Vagina (tissue), 2 donors: Measurements from ENCODE around the gene NDFIP2.

Experiments used
- CTCF ChIP-seq, 3 experiments: fragments of 450-650 bp in 2 of 3; fragments of 200-600 bp in 1 of 3; sonication (generic) in 1 of 3; IDR thresholded peaks; one replicate each; pipeline ENCODE4 v1.5.1; 2017 to 2019; ENCODE audit warnings: antibody characterized with exemption in 3 of 3, mild to moderate bottlenecking in 2 of 3, moderate library complexity in 2 of 3
- POLR2A ChIP-seq, 2 donors: fragments of 450-650 bp; IDR thresholded peaks; one replicate each; pipeline ENCODE4 v1.6.1; 2017; ENCODE audit warnings: antibody characterized with exemption in 2 of 2, mild to moderate bottlenecking in 2 of 2, moderate library complexity in 2 of 2
- POLR2AphosphoS5 ChIP-seq, 2 donors: sonication (generic); formaldehyde crosslinking; IDR thresholded peaks; one replicate each; pipeline ENCODE4 v1.9.0; 2017; ENCODE audit warnings: antibody characterized with exemption in 2 of 2, mild to moderate bottlenecking in 2 of 2, low read depth in 1 of 2; ENCODE audit not compliant: insufficient read depth in 1 of 2

DNA sequence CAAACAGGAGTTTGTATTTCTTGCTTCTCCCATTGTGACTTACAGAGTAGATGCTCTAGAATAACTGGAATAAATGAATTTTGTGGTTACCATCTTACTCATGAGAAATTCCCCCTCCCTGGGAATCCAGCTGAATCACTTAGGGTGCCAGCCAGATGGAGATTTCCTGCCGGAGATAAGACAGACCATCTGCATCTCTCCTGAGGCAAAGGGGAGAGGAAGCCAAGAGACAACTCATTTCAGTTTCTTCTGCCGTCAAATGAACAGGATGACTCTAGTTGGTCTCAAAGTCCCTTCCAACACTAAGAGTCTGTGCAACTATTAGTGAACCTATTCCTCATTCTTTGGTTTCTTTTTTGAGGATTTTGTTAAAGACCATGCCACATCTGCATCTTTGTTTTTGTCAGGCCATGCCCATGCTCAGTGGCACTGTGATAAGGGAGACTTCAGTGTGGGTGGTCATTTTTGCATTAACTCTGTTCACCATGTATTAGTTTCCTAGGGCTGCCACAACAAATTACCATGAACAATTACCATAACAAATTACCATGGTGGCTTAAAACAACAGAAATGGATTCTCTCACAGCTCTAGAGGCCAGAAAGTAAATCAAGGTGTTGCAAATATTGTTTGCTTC is 112.8 kb downstream of the NDFIP2 start:
- TF ChIP-seq CTCF (IDR thresholded peaks at IDR 0.05) (no peak), POLR2A (IDR thresholded peaks at IDR 0.05) (no peak), POLR2AphosphoS5 (IDR thresholded peaks at IDR 0.05; ENCODE audit: insufficient read depth in 1 of 2, low read depth in 1 of 2) (no peak)
